A549 (cell line): ENCODE results near the gene SP6.

Experiments
- BHLHE40 ChIP-seq: IDR thresholded peaks from 2 replicates; pipeline ENCODE4 v1.6.1; 2012; ENCODE audit warnings: low read depth, low read length, inconsistent platforms
- CTCF ChIP-seq: fragments of >200 bp; sonication (Bioruptor Twin); formaldehyde crosslinking; IDR thresholded peaks from 3 replicates; pipeline ENCODE4 v1.5.1; 2016
- ELK1 ChIP-seq: fragments of 150-350 bp; IDR thresholded peaks from 2 replicates; pipeline ENCODE4 v1.6.1; 2014; ENCODE audit warnings: low read depth, mild to moderate bottlenecking, low read length
- JUN ChIP-seq, 2 experiments: fragments of >200 bp; sonication (Bioruptor Twin); formaldehyde crosslinking; IDR thresholded peaks; 2 replicates in 1 of 2; 3 replicates in 1 of 2; pipeline ENCODE4 v1.6.1; 2016 to 2017
- PBX3 ChIP-seq: IDR thresholded peaks from 2 replicates; pipeline ENCODE4 v1.6.1; 2012
- POLR2A ChIP-seq: IDR thresholded peaks from 2 replicates; pipeline ENCODE4 v1.6.1; 2012; ENCODE audit warnings: mild to moderate bottlenecking, low read length
- REST ChIP-seq: fragments of 200-600 bp; sonication (generic); IDR thresholded peaks from 2 replicates; pipeline ENCODE4 v1.6.1; 2016; ENCODE audit warnings: antibody characterized with exemption, mild to moderate bottlenecking, moderate library complexity
- SMC3 ChIP-seq: fragments of >200 bp; sonication (Bioruptor Twin); formaldehyde crosslinking; IDR thresholded peaks from 3 replicates; pipeline ENCODE4 v1.6.1; 2018; ENCODE audit warnings: inconsistent platforms
- SREBF2 ChIP-seq: fragments of 450-650 bp; IDR thresholded peaks from 2 replicates; pipeline ENCODE4 v1.6.1; 2014; ENCODE audit warnings: mild to moderate bottlenecking, moderate library complexity

GRCh38 chr17:47831003-47831933 lies 19.7 kb downstream of the SP6 start, which contains the start of the genes LRRC46 and MRPL10:
- TF ChIP-seq ELK1 (0 out of 2 replicates have a peak, but pooled peaks have one; percentile 38), CTCF (peak; percentile 55), REST (no peak), BHLHE40 (no peak), POLR2A (peak; percentile 96), JUN (IDR thresholded peaks at IDR 0.05) (peak; percentile 72 to 92; a peak in 4 of 5 replicates), PBX3 (peak; percentile 66), SMC3 (no peak), SREBF2 (no peak)
